GM21390 (cell line): ENCODE measurements around the gene GGN.

Source experiments
- ATAC-seq: cut with Tn5 transposase; IDR thresholded peaks from one replicate; pipeline ENCODE4 v1.9.1; 2021; ENCODE audit not compliant: unreplicated experiment

The GGN gene

GRCh38 chr19:38388349-38389100 lies 691 bp upstream of the GGN start, which contains the start of gene SPRED3:
TSS of gene SPRED3 (plus strand) at chr19:38388697. CDS start at chr19:38390303, 1,606 bp downstream.
- ATAC-seq: no peak

GRCh38 chr19:38386971-38387549 lies 774 bp downstream of the GGN start:
- ATAC-seq: no peak

GRCh38 chr19:38386300-38386970 lies 1.4 kb downstream of the GGN start:
- no peak for ATAC-seq

GRCh38 chr19:38385804-38386257 lies 2.0 kb downstream of the GGN start:
- ATAC-seq: no peak

GRCh38 chr19:38385057-38385803 lies 2.6 kb downstream of the GGN start:
- ATAC-seq: no peak

- no peak for ATAC-seq
These were observed 3.4 kb downstream of the GGN start for GRCh38 chr19:38384209-38385027.

GRCh38 chr19:38383743-38384142 lies 4.1 kb downstream of the GGN start:
- ATAC-seq: no peak

GRCh38 chr19:38383184-38383583 lies 4.7 kb downstream of the GGN start:
- no peak for ATAC-seq

GRCh38 chr19:38381138-38381537 lies 6.7 kb downstream of the GGN start:
- no peak for ATAC-seq

GRCh38 chr19:38378866-38379265 lies 9.0 kb downstream of the GGN start:
- no peak for ATAC-seq

- ATAC-seq: no peak
These were observed 10.8 kb downstream of the GGN start for GRCh38 chr19:38377052-38377451.

GRCh38 chr19:38376576-38376975 lies 11.3 kb downstream of the GGN start:
- ATAC-seq: no peak

GRCh38 chr19:38375748-38376147 lies 12.1 kb downstream of the GGN start:
- ATAC-seq: no peak

- ATAC-seq: no peak
These were observed 12.7 kb downstream of the GGN start for GRCh38 chr19:38375098-38375493.

- ATAC-seq: peak; percentile 92
These were observed 13.3 kb downstream of the GGN start, which contains the start of gene PSMD8 for GRCh38 chr19:38374332-38375097. TSS of gene PSMD8 (plus strand) at chr19:38374571. CDS start at chr19:38374602, 31 bp downstream.

- no peak for ATAC-seq
These were observed 13.9 kb downstream of the GGN start for GRCh38 chr19:38373907-38374331.

- ATAC-seq: no peak
These were observed 16.8 kb downstream of the GGN start for GRCh38 chr19:38371081-38371480.

- no peak for ATAC-seq
These were observed 17.5 kb downstream of the GGN start for GRCh38 chr19:38370299-38370698.

- ATAC-seq: no peak
These were observed 18.2 kb downstream of the GGN start for GRCh38 chr19:38369584-38369983.

- ATAC-seq: no peak
These were observed 20.8 kb downstream of the GGN start for GRCh38 chr19:38367041-38367440.
